RWPE1 (cell line): ENCODE data around the gene RTRAF.

Experiments used
- CTCF ChIA-PET: fragments of 350-600 bp; sonication (Branson Sonifier 250); formaldehyde crosslinking; extraction: SDS; loops from one replicate; lab custom pipeline; 2021; lab: Yijun Ruan, JAX
- POLR2A ChIA-PET: fragments of 400-600 bp; formaldehyde crosslinking; extraction: SDS; loops from one replicate; lab custom pipeline; 2020; ENCODE audit warnings: antibody characterized with exemption; ENCODE audit not compliant: low non-redundant PET; lab: Yijun Ruan, JAX
- DNase-seq: peaks from one replicate; pipeline ENCODE4 v3.0.0; 2012; ENCODE audit warnings: low spot score
- H3K27ac ChIP-seq: fragments of 450-650 bp; 2 replicates; pipeline ENCODE4 v1.5.1; 2017
- CTCF ChIP-seq: fragments of 450-650 bp; conservative IDR thresholded peaks from 2 replicates; pipeline ENCODE4 v1.5.1; 2017; ENCODE audit warnings: low read depth, mild to moderate bottlenecking

Gene RTRAF

GRCh38 chr14:52000019-52000582 lies 10.8 kb downstream of the RTRAF start:
- H3K27ac ChIP-seq: no peak overlapping the region
- POLR2A ChIA-PET: no interaction called here
- CTCF ChIA-PET: interaction anchor here (1.1 kb wide), 1 partner anchor 10 kb away, joined by 3 read pairs; no protein-coding TSS in a partner anchor
- DNase-seq: no peak
- TF ChIP-seq CTCF: no peak

GRCh38 chr14:52000696-52001095 lies 11.3 kb downstream of the RTRAF start:
- CTCF ChIA-PET: interaction anchor here (1.1 kb wide), 1 partner anchor 10 kb away, joined by 3 read pairs; no protein-coding TSS in a partner anchor
- TF ChIP-seq CTCF: no peak
- DNase-seq: no peak
- no peak overlapping the region for H3K27ac ChIP-seq
- POLR2A ChIA-PET: no interaction called here

DNA sequence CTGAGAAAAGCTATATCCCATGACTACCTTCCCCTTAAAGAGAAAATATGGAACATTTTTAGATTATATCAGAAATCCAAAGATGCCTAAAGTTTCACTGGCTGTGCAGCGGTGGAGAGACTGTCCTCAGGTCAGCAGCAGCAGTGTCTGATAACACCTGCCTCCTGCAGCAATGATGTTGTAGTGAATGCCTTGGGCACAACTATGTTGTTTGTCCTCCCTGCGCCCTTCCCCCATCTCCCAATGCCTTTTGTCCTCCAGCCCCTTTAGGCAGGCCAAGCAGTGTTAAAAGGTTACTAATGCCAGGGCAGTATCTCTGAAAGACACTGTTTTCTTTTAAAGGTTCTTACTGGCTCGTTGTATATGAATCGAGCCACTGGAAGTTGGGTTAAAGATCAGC lies 13.2 kb downstream of the RTRAF start:
- POLR2A ChIA-PET: interaction anchor here (0.5 kb wide), 1 partner anchor 19 kb away, joined by 4 read pairs; no protein-coding TSS in a partner anchor
- TF ChIP-seq CTCF: no peak
- 0 out of 2 replicates have a peak overlapping the region, but pooled peaks have one; percentile 14 for H3K27ac ChIP-seq
- no peak for DNase-seq
- CTCF ChIA-PET: no interaction called here

GRCh38 chr14:52003324-52003723 lies 14.0 kb downstream of the RTRAF start:
- no peak overlapping the region for H3K27ac ChIP-seq
- CTCF ChIA-PET: no interaction called here
- TF ChIP-seq CTCF: no peak
- POLR2A ChIA-PET: no interaction called here
- no peak for DNase-seq

GRCh38 chr14:52005625-52006024 lies 16.3 kb downstream of the RTRAF start:
- no peak overlapping the region for H3K27ac ChIP-seq
- TF ChIP-seq CTCF: no peak
- ChIA-PET POLR2A (no interaction called here), CTCF (interaction anchor here (1.2 kb wide), 1 partner anchor 10 kb away, joined by 6 read pairs; no protein-coding TSS in a partner anchor)
- no peak for DNase-seq

DNA sequence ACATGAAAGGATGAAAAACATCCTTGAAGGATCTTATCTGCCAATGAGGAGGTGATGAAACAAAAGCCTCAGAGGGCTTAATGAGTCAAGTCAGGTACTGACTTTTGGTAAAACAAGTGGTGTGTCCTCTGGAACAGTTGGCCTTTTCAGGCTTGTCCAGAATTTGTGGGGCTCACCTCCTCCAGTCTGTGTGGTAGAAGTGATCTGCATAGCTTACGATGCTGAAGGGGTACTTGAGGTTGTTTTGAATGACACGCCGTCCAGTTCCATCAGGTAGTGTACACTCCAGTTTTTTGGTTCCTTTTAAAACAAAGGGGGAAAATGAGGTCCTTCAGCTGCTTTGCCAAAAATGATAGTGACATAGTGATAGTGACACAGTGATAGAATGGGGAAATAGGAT lies 17.0 kb downstream of the RTRAF start:
- ChIA-PET CTCF (interaction anchor here (1.2 kb wide), 1 partner anchor 11 kb away, joined by 6 read pairs; no protein-coding TSS in a partner anchor), POLR2A (no interaction called here)
- no peak for DNase-seq
- TF ChIP-seq CTCF: no peak
- no peak overlapping the region for H3K27ac ChIP-seq
